Tibial artery (tissue), 4 donors: ENCODE data around the gene MGAT4D.

Source experiments
- DNase-seq, 2 donors: peaks; one replicate each; pipeline ENCODE4 v3.0.0-alpha.2; 2019
- H3K27ac ChIP-seq, 2 donors: fragments of 200-600 bp; sonication (generic) in 1 of 2; 1 replicate in 1 of 2; 2 replicates in 1 of 2; pipeline ENCODE4 v1.5.1; 2018 to 2019; ENCODE audit warnings: mild to moderate bottlenecking in 1 of 2
- H3K27me3 ChIP-seq, 2 donors: fragments of 200-600 bp; sonication (generic) in 1 of 2; one replicate each; pipeline versions ENCODE4 v1.5.1 to v1.6.0; 2016 to 2019
- H3K36me3 ChIP-seq, 3 donors: fragments of 200-600 bp; sonication (generic) in 2 of 3; one replicate each; pipeline ENCODE4 v1.5.1; 2016 to 2019; ENCODE audit warnings: mild to moderate bottlenecking in 2 of 3
- H3K4me1 ChIP-seq, 4 donors: fragments of 200-600 bp; sonication (generic) in 2 of 4; 1 replicate in 3 of 4; 2 replicates in 1 of 4; pipeline ENCODE4 v1.5.1; 2016 to 2019
- H3K4me3 ChIP-seq, 2 donors: fragments of 200-600 bp; sonication (generic) in 1 of 2; 1 replicate in 1 of 2; 2 replicates in 1 of 2; pipeline ENCODE4 v1.5.1; 2018 to 2019; ENCODE audit warnings: mild to moderate bottlenecking in 2 of 2
- H3K9me3 ChIP-seq, 3 donors: fragments of 200-600 bp; sonication (generic) in 1 of 3; one replicate each; pipeline ENCODE4 v1.5.1; 2016 to 2019
- CTCF ChIP-seq, 2 experiments: fragments of 200-600 bp in 1 of 2; fragments of 450-650 bp in 1 of 2; IDR thresholded peaks; one replicate each; pipeline ENCODE4 v1.5.1; 2017 to 2019; ENCODE audit warnings: antibody characterized with exemption in 2 of 2, mild to moderate bottlenecking in 1 of 2, moderate library complexity in 1 of 2
- intact Hi-C: fragments of 100-400 bp; cut with DNase I; formaldehyde crosslinking; loops from one replicate; pipeline ENCODE4 v1.15.0; 2023; ENCODE audit warnings: low total_unique reads

The MGAT4D gene

GRCh38 chr4:140408974-140409373 lies 89.1 kb downstream of the MGAT4D start:
- Histone ChIP-seq H3K36me3 (no peaks in the 10 kb centered on the region), H3K9me3 (no peaks in the 10 kb centered on the region), H3K27me3 (no peaks in the 10 kb centered on the region), H3K4me1 (no peaks in the 10 kb centered on the region), H3K27ac (no peak overlapping the region), H3K4me3 (no peak overlapping the region)
- no peak for DNase-seq
- no peak for TF ChIP-seq CTCF (IDR thresholded peaks at IDR 0.05)
- intact Hi-C loops: no loop called here

DNA sequence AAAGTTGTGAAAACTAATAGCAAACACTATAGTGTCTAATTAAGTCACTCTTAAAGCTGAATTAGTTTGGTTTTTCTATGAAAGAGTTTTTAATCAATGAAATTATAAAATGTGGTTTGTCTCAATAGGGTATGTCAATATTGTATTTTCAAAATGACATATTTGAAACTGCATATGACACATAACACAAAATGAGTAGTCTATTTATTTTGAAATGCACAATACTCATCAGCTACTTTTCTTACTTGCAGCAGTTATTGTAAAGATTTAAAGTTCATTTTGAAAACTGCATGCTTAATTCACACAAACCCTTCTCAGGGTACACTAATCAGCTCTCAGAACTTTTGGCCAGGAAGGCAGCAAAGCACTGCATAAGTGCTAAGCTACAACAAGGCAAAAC lies 91.8 kb downstream of the MGAT4D start:
- no peak for DNase-seq
- intact Hi-C loops: no loop called here
- Histone ChIP-seq H3K9me3 (no peaks in the 10 kb centered on the region), H3K27me3 (no peaks in the 10 kb centered on the region), H3K4me1 (no peaks in the 10 kb centered on the region), H3K27ac (no peak overlapping the region), H3K36me3 (no peaks in the 10 kb centered on the region), H3K4me3 (no peak overlapping the region)
- no peak for TF ChIP-seq CTCF (IDR thresholded peaks at IDR 0.05)

DNA sequence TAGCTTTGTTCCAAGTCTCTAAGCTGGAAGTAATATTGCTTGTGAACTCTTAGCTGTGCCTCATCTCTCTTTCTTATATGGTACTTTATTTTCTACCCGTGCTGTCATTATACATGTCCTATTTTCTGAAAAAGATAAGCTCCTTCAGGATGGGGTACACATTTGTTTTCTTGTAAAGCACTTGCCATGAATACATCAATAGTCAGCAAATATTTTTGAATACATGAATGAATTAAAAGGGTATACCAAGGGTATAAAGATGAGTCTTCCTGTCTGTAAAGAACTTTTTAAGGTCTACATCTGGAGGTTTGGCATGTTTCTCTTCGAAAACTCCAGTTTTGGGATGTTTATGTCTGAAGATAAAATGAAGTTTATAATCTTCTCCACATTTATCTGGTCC lies 98.0 kb downstream of the MGAT4D start:
- Histone ChIP-seq H3K36me3 (no peaks in the 10 kb centered on the region), H3K4me1 (no peaks in the 10 kb centered on the region), H3K27me3 (no peaks in the 10 kb centered on the region), H3K9me3 (no peaks in the 10 kb centered on the region), H3K27ac (no peak overlapping the region), H3K4me3 (no peak overlapping the region)
- no peak for TF ChIP-seq CTCF (IDR thresholded peaks at IDR 0.05)
- intact Hi-C loops: no loop called here
- no peak for DNase-seq

GRCh38 chr4:140395668-140396067 lies 102.4 kb downstream of the MGAT4D start:
- H3K36me3 ChIP-seq: no peaks in the 10 kb centered on the region
- intact Hi-C loops: no loop called here
- no peak for TF ChIP-seq CTCF (IDR thresholded peaks at IDR 0.05)
- H3K27me3 ChIP-seq: no peaks in the 10 kb centered on the region
- DNase-seq: no peak
- H3K4me3 ChIP-seq: no peak overlapping the region
- H3K4me1 ChIP-seq: no peaks in the 10 kb centered on the region
- H3K9me3 ChIP-seq: no peaks in the 10 kb centered on the region
- H3K27ac ChIP-seq: no peak overlapping the region
